HCEC 1CT (cell line): Measurements from ENCODE around the gene HOXB3.
A peak's percentile ranks its signal among the peaks of the same experiment; 100 is the strongest.

Experiments used
- DNase-seq: peaks from one replicate; pipeline ENCODE4 v3.0.0-alpha.2; 2017

HOXB3 gene

GRCh38 chr17:48625495-48626244 lies 35.6 kb upstream of the HOXB3 start:
- DNase-seq = no peak

GRCh38 chr17:48624544-48625494 lies 34.8 kb upstream of the HOXB3 start:
- no peak for DNase-seq

DNA sequence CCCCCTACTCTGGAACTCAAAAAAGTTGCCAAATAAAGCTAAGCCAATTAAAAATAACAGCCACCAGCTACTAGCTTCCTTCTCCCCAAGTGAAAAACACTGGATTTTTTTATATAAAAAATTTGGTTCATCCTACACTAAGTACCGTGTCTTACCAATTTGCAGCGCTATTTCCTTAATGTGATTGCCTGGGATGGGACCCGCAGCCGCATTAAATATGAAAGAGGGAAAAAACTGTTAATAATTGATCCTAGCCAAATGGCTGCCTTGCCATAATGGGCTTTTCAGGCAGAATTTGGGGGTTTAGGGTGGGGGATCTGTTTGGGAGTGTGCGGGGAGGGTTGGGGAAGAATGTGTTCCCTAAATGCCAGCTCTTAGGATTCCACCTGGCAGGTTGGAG lies 34.1 kb upstream of the HOXB3 start:
- no peak for DNase-seq

- DNase-seq = no peak
These were observed 33.5 kb upstream of the HOXB3 start for GRCh38 chr17:48623583-48623982.

- DNase-seq = no peak
These were observed 32.8 kb upstream of the HOXB3 start for GRCh38 chr17:48622857-48623256.

DNA sequence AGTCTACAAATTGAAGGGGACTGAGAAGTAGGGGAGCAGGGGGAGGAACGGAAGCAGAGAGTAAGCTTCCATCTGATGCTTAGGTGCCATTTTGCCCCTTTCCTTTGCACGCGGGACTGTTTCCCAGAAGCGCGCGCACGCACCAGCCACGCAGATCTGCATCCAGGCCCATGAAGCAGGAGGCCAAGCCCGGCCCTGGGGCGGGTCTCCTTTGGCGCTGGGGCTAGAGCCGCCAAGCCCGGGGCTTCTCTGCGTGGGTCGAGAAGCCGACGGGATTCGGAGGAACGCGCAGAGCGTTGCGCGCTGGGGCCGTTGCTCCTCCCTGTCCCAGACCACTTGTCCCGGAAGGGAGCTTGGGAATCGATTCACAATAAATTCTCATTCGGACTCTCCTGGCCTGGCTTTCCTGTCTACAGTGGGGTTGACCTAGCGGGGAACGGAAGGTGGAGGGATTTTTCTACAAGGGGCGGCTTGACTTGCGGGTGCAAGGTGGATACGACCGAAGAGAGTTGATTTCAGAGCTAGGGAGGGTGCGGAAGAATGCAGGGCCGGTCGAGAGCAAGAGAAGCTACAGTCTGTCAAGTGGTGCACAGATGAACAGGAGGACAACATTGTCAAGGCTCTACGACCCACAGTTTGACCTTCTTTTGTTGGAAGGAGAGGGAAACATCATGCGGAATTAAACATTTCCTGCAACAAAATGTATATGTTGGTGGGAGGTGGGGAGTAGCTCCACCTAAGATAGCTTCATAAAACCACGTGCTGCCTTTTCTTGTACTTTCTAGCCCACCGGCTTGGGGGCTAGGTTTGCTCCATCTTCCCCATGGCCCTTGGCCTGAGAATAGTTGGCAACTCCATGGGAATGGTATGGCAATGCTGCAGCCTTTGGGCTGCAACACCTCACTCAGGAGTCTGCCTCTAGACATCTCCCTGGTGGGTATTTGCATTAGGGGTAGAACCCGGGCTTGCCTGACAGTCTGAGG lies 31.7 kb upstream of the HOXB3 start:
- no peak for DNase-seq

- no peak for DNase-seq
These were observed 30.6 kb upstream of the HOXB3 start for GRCh38 chr17:48620461-48621139.

- DNase-seq = no peak
These were observed 29.9 kb upstream of the HOXB3 start for GRCh38 chr17:48619826-48620449.

DNA sequence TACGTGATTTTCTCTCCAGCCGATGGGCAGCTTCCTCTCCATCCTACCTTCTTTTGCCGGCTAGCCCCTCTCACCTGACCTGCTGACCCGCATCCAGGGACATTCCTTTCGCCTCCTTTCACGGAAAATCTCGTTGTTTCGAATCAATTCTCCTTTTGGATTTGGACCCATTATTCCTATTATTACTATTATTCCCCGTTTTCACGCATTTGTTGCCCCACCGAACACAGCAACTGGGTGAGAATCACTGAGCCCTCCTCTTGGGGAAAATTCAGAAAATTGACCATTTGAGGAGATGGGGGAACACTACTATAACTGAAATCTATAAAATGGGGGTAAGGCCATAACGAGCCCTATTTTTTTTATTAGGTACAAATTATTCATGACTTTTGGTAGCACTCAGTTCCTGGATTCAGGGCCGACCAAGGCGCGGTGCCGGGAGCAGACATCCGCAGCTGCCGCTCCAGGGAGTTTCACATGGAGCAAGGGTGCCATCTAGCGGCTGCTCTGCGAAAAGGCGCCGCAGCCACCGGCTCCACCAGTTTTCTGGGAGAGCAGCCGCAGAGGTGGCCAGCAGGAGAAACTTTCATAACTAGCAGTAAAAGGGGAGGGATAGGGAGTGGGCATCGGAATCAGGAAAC lies 28.3 kb upstream of the HOXB3 start:
- DNase-seq = peak; percentile 81

- DNase-seq = no peak
These were observed 27.6 kb upstream of the HOXB3 start for GRCh38 chr17:48617471-48618255.

- DNase-seq = no peak
These were observed 26.9 kb upstream of the HOXB3 start for GRCh38 chr17:48616717-48617470.

- DNase-seq = no peak
These were observed 26.1 kb upstream of the HOXB3 start for GRCh38 chr17:48615963-48616716.

DNA sequence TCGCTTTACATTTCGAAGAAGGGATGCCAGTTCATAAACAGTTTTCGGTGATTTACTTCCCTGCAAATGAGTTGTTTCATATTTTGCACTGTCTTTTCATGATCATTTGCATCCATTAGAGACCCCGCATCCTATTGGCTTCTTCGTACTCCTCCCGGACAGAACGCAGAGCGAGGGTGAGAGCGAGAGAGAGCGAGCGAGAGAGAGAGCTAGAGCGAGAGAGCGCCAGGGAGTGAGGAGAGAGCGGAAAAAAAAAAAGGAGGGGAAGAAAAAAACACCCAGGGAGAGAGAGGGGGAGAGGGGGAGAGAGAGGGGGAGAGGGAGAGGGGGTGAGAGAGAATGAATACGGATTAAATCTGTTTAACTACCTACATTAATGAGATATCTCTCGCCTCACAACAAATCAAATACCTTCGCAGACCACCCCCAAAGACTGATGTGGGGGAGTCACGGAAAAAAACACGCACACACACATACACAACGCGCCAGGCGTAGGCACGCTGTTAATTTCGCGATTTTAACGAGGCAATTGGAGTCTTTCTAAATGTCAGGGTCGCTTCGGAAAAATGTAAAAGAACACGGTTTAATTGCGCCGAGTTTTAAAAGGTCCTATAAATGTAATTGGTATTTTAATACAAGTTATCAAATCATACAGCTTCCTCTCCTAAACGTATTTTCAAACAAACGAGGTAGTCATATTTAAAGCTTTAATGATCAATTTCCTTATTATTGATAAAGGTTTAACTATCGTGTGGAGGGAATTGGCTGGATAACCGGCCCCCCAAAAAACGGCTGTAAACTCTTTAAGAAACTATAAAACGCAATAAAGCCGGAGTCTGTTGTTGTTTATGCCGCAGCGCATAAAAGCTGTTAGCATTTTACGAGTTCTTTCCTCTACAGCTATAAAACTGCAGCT lies 25.3 kb upstream of the HOXB3 start, which contains the start of gene HOXB8:
Gene HOXB8, minus strand, starts transcription at position 246 of the 916 bp plus-strand sequence. CDS start 588 bp downstream, outside the sequence.
- no peak for DNase-seq

GRCh38 chr17:48613862-48614694 lies 24.0 kb upstream of the HOXB3 start:
- DNase-seq = no peak

- DNase-seq = peak; percentile 60
These were observed 23.0 kb upstream of the HOXB3 start for GRCh38 chr17:48612854-48613691.

- no peak for DNase-seq
These were observed 22.4 kb upstream of the HOXB3 start for GRCh38 chr17:48612456-48612853.
